ENCODE measurements around the gene ETV3L.

GRCh38 chr1:157119448-157119847 lies 19.8 kb upstream of the ETV3L start:
- TF ChIP-seq POLR2A (IDR thresholded peaks at IDR 0.05) (no peak), CTCF (IDR thresholded peaks at IDR 0.05 in 8 of 11, conservative IDR thresholded peaks at IDR 0.05 in 3 of 11) (no peak)

All from spleen (tissue), 7 donors.